NCI-H774 (cell line): ENCODE data around the gene NDRG2.

Experiments used
- DNase-seq: peaks from one replicate; lab custom pipeline; 2025; lab: John Stamatoyannopoulos, UW

NDRG2 gene

GRCh38 chr14:21033133-21033698, 8.4 kb upstream of the NDRG2 start:
- DNase-seq, result no peak

- no peak for DNase-seq
Observed at GRCh38 chr14:21032326-21033132, 7.7 kb upstream of the NDRG2 start.

GRCh38 chr14:21030531-21030930, 5.7 kb upstream of the NDRG2 start:
- no peak for DNase-seq

- no peak for DNase-seq
Observed at GRCh38 chr14:21029917-21030316, 5.1 kb upstream of the NDRG2 start, which contains the start of gene TPPP2. TPPP2 (plus strand) TSS chr14:21030217; CDS start chr14:21030582, 365 bp downstream.

GRCh38 chr14:21026988-21027315, 2.1 kb upstream of the NDRG2 start:
- no peak for DNase-seq

- no peak for DNase-seq
Observed at GRCh38 chr14:21026274-21026987, 1.6 kb upstream of the NDRG2 start.

- DNase-seq, result no peak
Observed at GRCh38 chr14:21025371-21026273, 761 bp upstream of the NDRG2 start.

GRCh38 chr14:21023817-21024584, 860 bp downstream of the NDRG2 start:
- no peak for DNase-seq

- DNase-seq, result no peak
Observed at GRCh38 chr14:21023174-21023573, 1.7 kb downstream of the NDRG2 start.

GRCh38 chr14:21022686-21023085, 2.2 kb downstream of the NDRG2 start:
- no peak for DNase-seq

GRCh38 chr14:21020977-21021545, 3.8 kb downstream of the NDRG2 start:
- no peak for DNase-seq

- no peak for DNase-seq
Observed at GRCh38 chr14:21019366-21019765, 5.5 kb downstream of the NDRG2 start.

- DNase-seq, result no peak
Observed at GRCh38 chr14:21018781-21019180, 6.1 kb downstream of the NDRG2 start.

GRCh38 chr14:21018286-21018685, 6.6 kb downstream of the NDRG2 start:
- no peak for DNase-seq

GRCh38 chr14:21017528-21018245, 7.2 kb downstream of the NDRG2 start:
- DNase-seq, result no peak

GRCh38 chr14:21016413-21017190, 8.3 kb downstream of the NDRG2 start:
- no peak for DNase-seq

GRCh38 chr14:21015312-21015711, 9.5 kb downstream of the NDRG2 start:
- no peak for DNase-seq

- DNase-seq, result peak; percentile 83
Observed at GRCh38 chr14:21014761-21015190, 10.1 kb downstream of the NDRG2 start.

GRCh38 chr14:21011136-21011535, 13.7 kb downstream of the NDRG2 start:
- no peak for DNase-seq
